ENCODE measurements around the gene MVP. TPM values are rescaled to one million over a fixed set of nuclear protein-coding genes. Genes with fewer than 3 reads are reported as not detected.
"Not testable (repeated sequence)": the region's sequence is repeated elsewhere in the genome, so short reads cannot be mapped to it uniquely, and the experiment has no call there.

MVP gene
- 27.3 and 36.1 TPM in 2 replicates for total RNA-seq (2014; rRNA removed)
- percentile 57 among the genes with signal in this experiment for Bru-seq, nascent RNA
- BruChase-seq, experiment 1, labeled RNA remaining after a 6-hour chase: percentile 74 among the genes with signal in this experiment
- BruChase-seq, experiment 2, labeled RNA remaining after a 2-hour chase: percentile 67 among the genes with signal in this experiment
- long read RNA-seq, transcript MVP-202 (15 exons, 2,925 nt): minor isoform, 7 of 125 reads
- long read RNA-seq, transcript MVP-201 (15 exons, 2,870 nt): major isoform, 39 of 125 reads
- long read RNA-seq, partial matches to known transcripts: 59 of 125 reads
- long read RNA-seq, other reads (novel, unspliced or antisense): 20 of 125 reads

GRCh38 chr16:29820271-29820701 lies at the start of gene MVP:
MVP (plus strand) TSS chr16:29820462; CDS start chr16:29830550, 10,088 bp downstream.
- H3K27me3 ChIP-seq (ENCODE audit: low read length): no peaks in the 10 kb centered on the region
- H3K9me3 ChIP-seq (ENCODE audit: low read length): no peaks in the 10 kb centered on the region
- peak within 1 kb of the TSS; percentile 62 for H3K27ac ChIP-seq (ENCODE audit: low read length)
- peak within 1 kb of the TSS; percentile 76 for H3K4me3 ChIP-seq (ENCODE audit: low read length)
- no peaks in the 10 kb centered on the region for H3K9me2 ChIP-seq (replicated peaks; ENCODE audit: low read length)
- ATAC-seq: peak; percentile 45
- peaks cover 38% of the 10 kb centered on the region for H3K79me2 ChIP-seq (ENCODE audit: low read length)
- no peaks in the 10 kb centered on the region for H4K20me1 ChIP-seq (ENCODE audit: low read length)
- BruUV-seq (replicated peaks): no TSS peak
- H3K4me2 ChIP-seq (ENCODE audit: low read length): peak within 1 kb of the TSS; percentile 92
- H2AFZ ChIP-seq (ENCODE audit: low read length): peak within 1 kb of the TSS; percentile 50; the same call in 1 of the 2 replicates
- ChIA-PET POLR2A (ENCODE audit: unreplicated experiment) (interaction anchor here (0.8 kb wide), 1 partner anchor 11 kb away, joined by 3 read pairs; no protein-coding TSS in a partner anchor), CTCF (interaction anchor here (0.6 to 2.7 kb wide), 4 partner anchors 23 to 102 kb away, joined by 5 to 9 read pairs (median 7); partner anchors contain the start of gene SEZ6L2)
- H3K4me1 ChIP-seq (ENCODE audit: insufficient read depth, low read length): peaks cover 64% of the 10 kb centered on the region
- TF ChIP-seq CTCF (conservative IDR thresholded peaks at IDR 0.05; ENCODE audit: low read depth, low read length): no peak
- no peak for TF ChIP-seq EZH2 (IDR thresholded peaks at IDR 0.05; ENCODE audit: low read length, unreplicated experiment)
- no peak for TF ChIP-seq EZH2phosphoT487 (IDR thresholded peaks at IDR 0.05; ENCODE audit: borderline replicate concordance, low read length)
- H3F3A ChIP-seq (ENCODE audit: low read length, unreplicated experiment): peaks cover 3% of the 10 kb centered on the region
- peak; percentile 59 for DNase-seq
- no peaks in the 10 kb centered on the region; the same call in none of the 2 replicates for H3K36me3 ChIP-seq (ENCODE audit: low read depth, low read length)
- peak within 1 kb of the TSS; percentile 56 for H3K9ac ChIP-seq (ENCODE audit: low read length)
- intact Hi-C loops (cut with micrococcal nuclease): no loop called here

DNA sequence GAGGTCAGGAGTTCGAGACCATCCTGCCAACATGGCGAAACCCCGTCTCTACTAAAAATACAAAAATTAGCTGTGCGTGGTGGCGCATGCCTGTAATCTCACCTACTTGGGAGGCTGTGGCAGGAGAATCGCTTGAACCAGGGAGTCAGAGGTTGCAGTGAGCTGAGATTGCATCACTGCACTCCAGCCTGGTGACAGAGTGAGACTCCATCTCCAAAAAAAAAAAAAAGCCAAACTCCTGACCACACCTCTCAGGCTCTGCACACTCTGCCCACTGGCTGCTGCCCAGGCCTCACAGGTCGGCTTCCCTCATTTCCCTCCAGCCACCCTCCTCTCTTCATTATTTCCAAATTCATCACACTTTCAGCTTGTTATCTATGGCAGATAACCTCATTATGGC lies 47.9 kb upstream of the MVP start:
- H3K9me3 ChIP-seq (ENCODE audit: low read length); H3K9ac ChIP-seq (ENCODE audit: low read length); H4K20me1 ChIP-seq (ENCODE audit: low read length); H3F3A ChIP-seq (ENCODE audit: low read length, unreplicated experiment); H3K36me3 ChIP-seq (ENCODE audit: low read depth, low read length); ATAC-seq; DNase-seq; H3K4me1 ChIP-seq (ENCODE audit: insufficient read depth, low read length); H3K79me2 ChIP-seq (ENCODE audit: low read length); H3K4me3 ChIP-seq (ENCODE audit: low read length); CTCF ChIA-PET; H3K4me2 ChIP-seq (ENCODE audit: low read length); H3K9me2 ChIP-seq (replicated peaks; ENCODE audit: low read length); H3K27ac ChIP-seq (ENCODE audit: low read length); H3K27me3 ChIP-seq (ENCODE audit: low read length); intact Hi-C loops (cut with micrococcal nuclease); BruUV-seq (replicated peaks); H2AFZ ChIP-seq (ENCODE audit: low read length); POLR2A ChIA-PET (ENCODE audit: unreplicated experiment): not testable (repeated sequence)

DNA sequence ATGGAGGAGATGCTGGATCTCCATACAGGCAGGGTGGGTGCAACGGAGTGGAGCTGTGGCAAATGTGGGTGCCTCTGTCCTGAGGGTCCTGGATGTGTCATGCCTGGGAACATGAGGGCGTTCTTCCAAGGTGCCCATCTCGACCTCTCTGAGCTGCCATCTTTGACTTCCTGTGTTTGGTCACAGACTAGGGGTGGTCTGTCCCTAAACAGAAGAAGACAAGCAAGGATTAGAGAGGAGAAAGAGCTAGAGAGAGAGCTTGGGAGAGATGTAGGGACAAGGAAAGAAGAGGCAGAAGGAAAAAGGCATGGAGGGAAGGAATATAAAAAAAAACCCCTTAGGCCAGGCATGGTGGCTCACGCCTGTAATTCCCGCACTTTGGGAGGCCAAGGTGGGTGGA lies 45.5 kb upstream of the MVP start:
- H3K9me2 ChIP-seq (replicated peaks; ENCODE audit: low read length): no peaks in the 10 kb centered on the region
- H3K36me3 ChIP-seq (ENCODE audit: low read depth, low read length): no peaks in the 10 kb centered on the region
- TF ChIP-seq EZH2 (IDR thresholded peaks at IDR 0.05; ENCODE audit: low read length, unreplicated experiment) (no peak), CTCF (conservative IDR thresholded peaks at IDR 0.05; ENCODE audit: low read depth, low read length) (no peak), EZH2phosphoT487 (IDR thresholded peaks at IDR 0.05; ENCODE audit: borderline replicate concordance, low read length) (no peak)
- ATAC-seq (no peak), DNase-seq (no peak)
- H3K27me3 ChIP-seq (ENCODE audit: low read length): no peaks in the 10 kb centered on the region
- POLR2A ChIA-PET (ENCODE audit: unreplicated experiment): no interaction called here
- intact Hi-C loops (cut with micrococcal nuclease): no loop called here
- H3K9me3 ChIP-seq (ENCODE audit: low read length): no peaks in the 10 kb centered on the region
- no peaks in the 10 kb centered on the region for H3F3A ChIP-seq (ENCODE audit: low read length, unreplicated experiment)
- H2AFZ ChIP-seq (ENCODE audit: low read length): no peak overlapping the region
- H3K79me2 ChIP-seq (ENCODE audit: low read length): no peaks in the 10 kb centered on the region
- no peak overlapping the region for H3K9ac ChIP-seq (ENCODE audit: low read length)
- H4K20me1 ChIP-seq (ENCODE audit: low read length): no peaks in the 10 kb centered on the region
- no TSS peak for BruUV-seq (replicated peaks)
- no peak overlapping the region for H3K27ac ChIP-seq (ENCODE audit: low read length)
- CTCF ChIA-PET: no interaction called here
- no peak overlapping the region for H3K4me2 ChIP-seq (ENCODE audit: low read length)
- no peak overlapping the region for H3K4me3 ChIP-seq (ENCODE audit: low read length)
- H3K4me1 ChIP-seq (ENCODE audit: insufficient read depth, low read length): peaks cover 5% of the 10 kb centered on the region; the same call in 1 of the 2 replicates
